Aortic smooth muscle cell (primary cell): Measurements from ENCODE around the gene ARPIN. TPM values are rescaled to one million over a fixed set of nuclear protein-coding genes. Genes with fewer than 3 reads are reported as not detected.

Experiments
- total RNA-seq: library from RNA; depleted of rRNA; stranded (reverse); fragments of >200 nt; gene quantifications from 2 replicates; pipeline ENCODE4 v1.2.3, GENCODE V29; 2014

Gene ARPIN
- total RNA-seq = 15.2 and 15.5 TPM in 2 replicates

DNA sequence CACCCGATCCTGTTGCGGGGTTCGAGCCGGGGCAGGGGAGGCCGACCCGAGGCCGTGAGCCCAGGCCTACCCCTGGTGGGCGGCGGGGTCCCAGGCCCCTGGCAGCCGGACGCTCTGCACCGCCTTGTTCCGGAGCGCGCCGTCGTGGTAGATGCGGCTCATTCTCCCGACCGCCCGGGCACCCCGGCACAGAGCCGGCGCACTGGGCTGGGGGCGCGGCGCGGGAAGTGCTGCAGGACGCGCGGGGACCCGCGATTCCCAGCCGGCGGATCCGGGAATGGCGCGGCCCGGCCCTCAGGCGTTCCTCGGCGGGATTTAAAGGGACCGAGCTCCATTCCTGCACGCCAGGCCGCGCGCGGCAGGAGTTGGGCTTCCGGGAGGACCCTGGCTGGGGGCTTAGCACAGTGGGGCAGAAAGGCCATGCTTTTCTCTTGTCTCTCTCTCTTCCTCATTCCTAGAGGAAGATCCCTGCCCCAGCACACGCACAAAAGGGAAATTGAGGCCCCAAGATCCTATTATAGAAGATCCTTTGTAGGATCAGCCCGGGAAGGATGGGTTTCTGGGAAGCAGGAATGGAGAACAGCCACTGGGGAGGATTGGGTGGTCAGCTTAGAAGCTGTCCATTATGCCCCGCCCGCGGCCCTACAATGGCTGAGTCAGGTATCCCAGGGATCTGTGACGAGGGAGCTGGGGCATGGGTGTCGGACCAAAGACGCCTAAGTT is at the start of gene ARPIN:
Gene ARPIN (minus strand): TSS at position 279 of the 723 bp plus-strand sequence. CDS start 117 bp downstream, at position 162.

DNA sequence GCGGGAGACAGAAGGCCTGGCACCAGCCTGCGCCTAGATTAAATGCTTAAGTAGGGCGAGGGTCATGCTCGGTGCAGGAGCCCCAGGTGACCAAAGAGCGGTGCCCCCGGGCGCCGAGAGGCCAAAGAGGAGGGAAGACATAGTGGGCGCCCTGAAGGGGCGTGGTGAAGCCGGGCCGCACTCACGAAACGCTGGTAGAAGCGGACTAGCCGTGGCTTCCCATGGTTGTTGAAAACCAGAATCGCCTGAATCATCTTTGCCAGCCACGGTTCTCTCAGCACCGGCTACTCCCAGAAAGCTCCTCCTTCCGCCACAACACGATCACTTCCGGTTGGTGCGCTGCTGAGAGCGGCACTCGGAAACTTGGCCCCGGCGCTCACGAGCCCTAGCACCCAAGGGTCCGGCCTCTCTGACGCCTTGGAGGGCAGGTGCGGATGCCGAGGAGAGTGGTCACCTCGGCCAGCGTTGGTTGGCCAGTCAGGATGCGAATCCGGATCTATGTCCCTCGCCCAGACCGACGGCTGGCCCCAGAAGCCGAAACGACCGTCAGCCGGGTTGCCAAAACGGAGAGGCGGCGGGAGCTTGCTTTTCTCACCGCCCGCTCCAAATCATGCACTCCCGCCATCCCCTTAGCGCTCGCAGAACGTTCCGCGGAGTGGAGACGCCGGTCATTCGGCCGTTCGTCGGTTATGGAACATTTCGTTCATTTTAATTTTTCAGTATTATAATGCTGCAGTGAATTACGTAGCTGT is 18.9 kb downstream of the ARPIN start, which contains the start of gene AP3S2:
Gene AP3S2 (minus strand): TSS at position 299 of the 752 bp plus-strand sequence. CDS start 45 bp downstream, at position 254.

Other genes starting within 250 kb of the ARPIN start
- gene PLIN1, start 233.6 kb downstream of the ARPIN start, total RNA-seq = 0.12 and 0.26 TPM in 2 replicates
- 5.9 and 8.1 TPM in 2 replicates for gene PEX11A, start 222.2 kb downstream of the ARPIN start, total RNA-seq
- under 0.01 and 0.06 TPM in 2 replicates for gene WDR93, start 222.1 kb downstream of the ARPIN start, total RNA-seq
- gene MESP1, start 161.7 kb downstream of the ARPIN start, total RNA-seq = 0.37 and 0.53 TPM in 2 replicates
- 0.25 and 0.53 TPM in 2 replicates for gene MESP2, start 136.6 kb downstream of the ARPIN start, total RNA-seq
- gene ANPEP, start 98.1 kb downstream of the ARPIN start, total RNA-seq = 39.6 and 42.7 TPM in 2 replicates
- 59.3 and 63.9 TPM in 2 replicates for gene AP3S2, start 19.0 kb downstream of the ARPIN start, total RNA-seq
- 5.5 and 6.9 TPM in 2 replicates for gene ZNF710, start 88.4 kb upstream of the ARPIN start, total RNA-seq
- 40.4 and 50.1 TPM in 2 replicates for gene IDH2, start 189.5 kb upstream of the ARPIN start, total RNA-seq